Measurements from ENCODE around the gene HIC1. TPM values are rescaled to one million over a fixed set of nuclear protein-coding genes. Genes with fewer than 3 reads are reported as not detected.

HIC1 gene
- total and polyA plus RNA-seq, 9 of the 15 experiments (the other 6 are each of a cell fraction or from before 2014, with no cell fraction given): 0.01 to 2.5 (median 0.18) TPM

- no peak for TF ChIP-seq GABPB1 (CRISPR knock-in tag; IDR thresholded peaks at IDR 0.05)
- TF ChIP-seq ZSCAN29 (IDR thresholded peaks at IDR 0.05): no peak
- no peak for TF ChIP-seq CGGBP1 (CRISPR knock-in tag; IDR thresholded peaks at IDR 0.05)
Observed at GRCh38 chr17:2051933-2052559, 2.9 kb upstream of the HIC1 start (continued).

GRCh38 chr17:2053380-2054261, 1.3 kb upstream of the HIC1 start:
- Histone ChIP-seq H3K79me2 (ENCODE audit: control insufficient read depth, insufficient read depth, low read length) (no peaks in the 10 kb centered on the region), H3K9me3 (replicated peaks; ENCODE audit: control insufficient read depth, insufficient read depth, low read depth, low read length) (no peaks in the 10 kb centered on the region), H3K36me3 (ENCODE audit: control insufficient read depth, insufficient read depth, low read length) (no peaks in the 10 kb centered on the region), H3K9me1 (ENCODE audit: control insufficient read depth, insufficient read depth, low read length) (no peaks in the 10 kb centered on the region), H3K27me3 (ENCODE audit: control insufficient read depth in 2 of 2, insufficient read depth in 2 of 2, low read length in 2 of 2) (no peaks in the 10 kb centered on the region), H2AFZ (ENCODE audit: low read depth, low read length) (no peak overlapping the region), H3K27ac (ENCODE audit: extremely low read depth, low read depth, low read length) (no peak overlapping the region), H3K4me1 (replicated peaks in 1 of 2; ENCODE audit: control insufficient read depth in 2 of 2, insufficient read depth in 2 of 2, low read length in 2 of 2) (peaks cover 7 to 51% of the 10 kb centered on the region in 2 experiments; a peak in 4 of 5 replicates), H3K4me3 (peak overlapping the region; percentile 37), H3K9ac (ENCODE audit: insufficient read depth in 1 of 2, low read depth in 2 of 2, low read length in 2 of 2) (peak overlapping the region in 1 of 2 experiments; percentile 81; a peak in 2 of 4 replicates), H3K4me2 (ENCODE audit: insufficient read depth, low read length) (peak overlapping the region; percentile 55), H4K20me1 (replicated peaks; ENCODE audit: control insufficient read depth, insufficient read depth, low read length) (no peaks in the 10 kb centered on the region)
- intact Hi-C loops (cut with micrococcal nuclease): loop anchor here (1.0 to 10.0 kb wide), 3 partner anchors 121 to 299 kb away; no protein-coding TSS in a partner anchor
- ATAC-seq (peak; percentile 50), DNase-seq (ENCODE audit: extremely low read depth in 1 of 4, low spot score in 3 of 4) (peak; percentile 38 to 69 (median 46)), FAIRE-seq (no peak)
- ChIA-PET CTCF (ENCODE audit: low intra/inter-chr PET ratio) (interaction anchor here (0.7 to 2.2 kb wide), 4 partner anchors 115 to 228 kb away, joined by 3 to 25 read pairs (median 4); no protein-coding TSS in a partner anchor), POLR2A (no interaction called here)
- WGBS (ENCODE audit: insufficient coverage, low coverage, missing lambda C conversion rate): 35% methylated on average over 15 of the region's 84 CpGs
- BruUV-seq (replicated peaks): no TSS peak
- in situ Hi-C loops (cut with MboI): no loop called here
- TF ChIP-seq RAD21 (CRISPR knock-in tag; conservative IDR thresholded peaks at IDR 0.05 in 1 of 2, IDR thresholded peaks at IDR 0.05 in 1 of 2) (peak; percentile 35 to 53; a peak in 3 of 4 replicates), L3MBTL2 (IDR thresholded peaks at IDR 0.05) (no peak), RFX1 (IDR thresholded peaks at IDR 0.05) (peak; percentile 94), SIRT6 (IDR thresholded peaks at IDR 0.05; ENCODE audit: low read depth, low read length) (no peak), RBM34 (IDR thresholded peaks at IDR 0.05; ENCODE audit: borderline replicate concordance, insufficient read depth, low read length) (no peak), ATF3 (IDR thresholded peaks at IDR 0.05) (peak; percentile 31; the same call in 1 of the 2 replicates), ATF3 (CRISPR knock-in tag; conservative IDR thresholded peaks at IDR 0.05) (no peak), CTBP1 (IDR thresholded peaks at IDR 0.05; ENCODE audit: borderline replicate concordance) (no peak), ZBTB7A (IDR thresholded peaks at IDR 0.05; ENCODE audit: borderline replicate concordance, control insufficient read depth, low read depth, low read length) (peak; percentile 85; the same call in 1 of the 2 replicates), YY1 (IDR thresholded peaks at IDR 0.05; ENCODE audit: borderline replicate concordance in 1 of 3, control insufficient read depth in 1 of 3, extremely low read depth in 1 of 3, insufficient read depth in 3 of 3, insufficient read length in 1 of 3, insufficient replicate concordance in 2 of 3, low read depth in 1 of 3, low read length in 2 of 3) (peak in 2 of 3 experiments; percentile 8 to 14)
- TF ChIP-seq, protein P1, sequence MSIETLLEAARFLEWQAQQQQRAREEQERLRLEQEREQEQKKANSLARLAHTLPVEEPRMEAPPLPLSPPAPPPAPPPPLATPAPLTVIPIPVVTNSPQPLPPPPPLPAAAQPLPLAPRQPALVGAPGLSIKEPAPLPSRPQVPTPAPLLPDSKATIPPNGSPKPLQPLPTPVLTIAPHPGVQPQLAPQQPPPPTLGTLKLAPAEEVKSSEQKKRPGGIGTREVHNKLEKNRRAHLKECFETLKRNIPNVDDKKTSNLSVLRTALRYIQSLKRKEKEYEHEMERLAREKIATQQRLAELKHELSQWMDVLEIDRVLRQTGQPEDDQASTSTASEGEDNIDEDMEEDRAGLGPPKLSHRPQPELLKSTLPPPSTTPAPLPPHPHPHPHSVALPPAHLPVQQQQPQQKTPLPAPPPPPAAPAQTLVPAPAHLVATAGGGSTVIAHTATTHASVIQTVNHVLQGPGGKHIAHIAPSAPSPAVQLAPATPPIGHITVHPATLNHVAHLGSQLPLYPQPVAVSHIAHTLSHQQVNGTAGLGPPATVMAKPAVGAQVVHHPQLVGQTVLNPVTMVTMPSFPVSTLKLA (conservative IDR thresholded peaks at IDR 0.05): 0 out of 4 replicates have a peak, but pooled peaks of 1 of the 2 experiments have one; percentile 15

Measured in K562 (cell line).